Measurements from ENCODE around the gene APOL6. TPM values are rescaled to one million over a fixed set of nuclear protein-coding genes. Genes with fewer than 3 reads are reported as not detected.
A peak's percentile ranks its signal among the peaks of the same experiment; 100 is the strongest.

Gene APOL6
- total and polyA plus RNA-seq, 2 donors from 2014 or later: 5.5 to 30.2 TPM

GRCh38 chr22:35631597-35631996 is 16.6 kb upstream of the APOL6 start:
- intact Hi-C loops (cut with DNase I): no loop called here
- Histone ChIP-seq H3K9me3 (ENCODE audit: control insufficient read depth in 2 of 3, insufficient read depth in 1 of 3, low read length in 3 of 3) (no peaks in the 10 kb centered on the region), H3K4me3 (ENCODE audit: low read length in 3 of 3) (no peak overlapping the region), H3K4me1 (ENCODE audit: control insufficient read depth in 2 of 3, insufficient read depth in 2 of 3, low read depth in 1 of 3, low read length in 3 of 3) (no peaks in the 10 kb centered on the region), H3K36me3 (ENCODE audit: control insufficient read depth in 2 of 3, insufficient read depth in 3 of 3, low read length in 3 of 3) (no peaks in the 10 kb centered on the region), H3K9ac (ENCODE audit: low read length in 3 of 3) (no peak overlapping the region), H3K27me3 (ENCODE audit: control insufficient read depth, insufficient read depth, low read length) (no peaks in the 10 kb centered on the region), H3K27ac (ENCODE audit: low read depth in 2 of 2, low read length in 2 of 2) (no peak overlapping the region)
- FAIRE-seq (no peak), DNase-seq (peak in 2 of 5 donors; percentile 52 to 58)
- TF ChIP-seq CTCF (IDR thresholded peaks at IDR 0.05; ENCODE audit: borderline replicate concordance, extremely low read depth, insufficient read depth): peak; percentile 39

- intact Hi-C loops (cut with DNase I): no loop called here
- H3K36me3 ChIP-seq (ENCODE audit: control insufficient read depth in 2 of 3, insufficient read depth in 3 of 3, low read length in 3 of 3): no peaks in the 10 kb centered on the region
- FAIRE-seq (no peak), DNase-seq (peak in 1 of 5 donors; percentile 37)
- TF ChIP-seq CTCF (IDR thresholded peaks at IDR 0.05; ENCODE audit: borderline replicate concordance, extremely low read depth, insufficient read depth): no peak
- no peaks in the 10 kb centered on the region for H3K27me3 ChIP-seq (ENCODE audit: control insufficient read depth, insufficient read depth, low read length)
- H3K9ac ChIP-seq (ENCODE audit: low read length in 3 of 3): no peak overlapping the region
- H3K27ac ChIP-seq (ENCODE audit: low read depth in 2 of 2, low read length in 2 of 2): no peak overlapping the region
- H3K4me3 ChIP-seq (ENCODE audit: low read length in 3 of 3): no peak overlapping the region
- H3K4me1 ChIP-seq (ENCODE audit: control insufficient read depth in 2 of 3, insufficient read depth in 2 of 3, low read depth in 1 of 3, low read length in 3 of 3): peaks cover 0 to under 1% (median 0%) of the 10 kb centered on the region in 3 donors
- no peaks in the 10 kb centered on the region for H3K9me3 ChIP-seq (ENCODE audit: control insufficient read depth in 2 of 3, insufficient read depth in 1 of 3, low read length in 3 of 3)
Observed at GRCh38 chr22:35632935-35633334, 15.3 kb upstream of the APOL6 start.

- no peak for TF ChIP-seq CTCF (IDR thresholded peaks at IDR 0.05; ENCODE audit: borderline replicate concordance, extremely low read depth, insufficient read depth)
- H3K27ac ChIP-seq (ENCODE audit: low read depth in 2 of 2, low read length in 2 of 2): no peak overlapping the region
- no peak overlapping the region for H3K9ac ChIP-seq (ENCODE audit: low read length in 3 of 3)
- no peaks in the 10 kb centered on the region for H3K36me3 ChIP-seq (ENCODE audit: control insufficient read depth in 2 of 3, insufficient read depth in 3 of 3, low read length in 3 of 3)
- intact Hi-C loops (cut with DNase I): no loop called here
- H3K9me3 ChIP-seq (ENCODE audit: control insufficient read depth in 2 of 3, insufficient read depth in 1 of 3, low read length in 3 of 3): no peaks in the 10 kb centered on the region
- FAIRE-seq (no peak), DNase-seq (peak in 1 of 5 donors; percentile 17)
- no peak overlapping the region for H3K4me3 ChIP-seq (ENCODE audit: low read length in 3 of 3)
- H3K4me1 ChIP-seq (ENCODE audit: control insufficient read depth in 2 of 3, insufficient read depth in 2 of 3, low read depth in 1 of 3, low read length in 3 of 3): peaks cover 0 to 6% (median 0%) of the 10 kb centered on the region in 3 donors
- no peaks in the 10 kb centered on the region for H3K27me3 ChIP-seq (ENCODE audit: control insufficient read depth, insufficient read depth, low read length)
Observed at GRCh38 chr22:35633520-35633919, 14.7 kb upstream of the APOL6 start.

- DNase-seq (peak in 1 of 5 donors; percentile 4), FAIRE-seq (no peak)
- Histone ChIP-seq H3K36me3 (ENCODE audit: control insufficient read depth in 2 of 3, insufficient read depth in 3 of 3, low read length in 3 of 3) (no peaks in the 10 kb centered on the region), H3K4me3 (ENCODE audit: low read length in 3 of 3) (no peak overlapping the region), H3K9me3 (ENCODE audit: control insufficient read depth in 2 of 3, insufficient read depth in 1 of 3, low read length in 3 of 3) (no peaks in the 10 kb centered on the region), H3K9ac (ENCODE audit: low read length in 3 of 3) (no peak overlapping the region), H3K27ac (ENCODE audit: low read depth in 2 of 2, low read length in 2 of 2) (no peak overlapping the region), H3K4me1 (ENCODE audit: control insufficient read depth in 2 of 3, insufficient read depth in 2 of 3, low read depth in 1 of 3, low read length in 3 of 3) (peaks cover 0 to 9% (median 4%) of the 10 kb centered on the region in 3 donors), H3K27me3 (ENCODE audit: control insufficient read depth, insufficient read depth, low read length) (no peaks in the 10 kb centered on the region)
- intact Hi-C loops (cut with DNase I): no loop called here
- TF ChIP-seq CTCF (IDR thresholded peaks at IDR 0.05; ENCODE audit: borderline replicate concordance, extremely low read depth, insufficient read depth): no peak
Observed at GRCh38 chr22:35634015-35634414, 14.2 kb upstream of the APOL6 start.

Data from kidney (tissue), 14 donors.